Hematopoietic multipotent progenitor cell treated with erythropoietin and hydrocortisone succinate and interleukin-3 and kit ligand, for 4 days (in vitro differentiated cells): ENCODE measurements around the gene PPIE.
A peak's percentile ranks its signal among the peaks of the same experiment; 100 is the strongest.
"Not testable (repeated sequence)": the region's sequence is repeated elsewhere in the genome, so short reads cannot be mapped to it uniquely, and the experiment has no call there.

Experiments used
- DNase-seq: peaks from one replicate; pipeline ENCODE4 v3.0.0-alpha.2; 2015

The PPIE gene

GRCh38 chr1:39779821-39780220 is 41.1 kb downstream of the PPIE start:
- DNase-seq, result no peak

- DNase-seq, result no peak
These were observed 42.6 kb downstream of the PPIE start for GRCh38 chr1:39781349-39781715.

GRCh38 chr1:39782103-39782502 is 43.4 kb downstream of the PPIE start:
- no peak for DNase-seq

- not testable (repeated sequence) for DNase-seq
These were observed 44.0 kb downstream of the PPIE start for GRCh38 chr1:39782685-39783084.

GRCh38 chr1:39786303-39787107 is 47.8 kb downstream of the PPIE start:
- not testable (repeated sequence) for DNase-seq

GRCh38 chr1:39787108-39787375 is 48.4 kb downstream of the PPIE start:
- not testable (repeated sequence) for DNase-seq

- no peak for DNase-seq
These were observed 48.8 kb downstream of the PPIE start for GRCh38 chr1:39787468-39787867.

GRCh38 chr1:39787964-39788363 is 49.3 kb downstream of the PPIE start:
- DNase-seq, result not testable (repeated sequence)

GRCh38 chr1:39788426-39788757 is 49.7 kb downstream of the PPIE start:
- no peak for DNase-seq

GRCh38 chr1:39788758-39789570 is 50.3 kb downstream of the PPIE start, which contains the start of gene BMP8B:
TSS of gene BMP8B (minus strand) at chr1:39788865. CDS start at chr1:39788485, 380 bp downstream.
- DNase-seq, result peak; percentile 77

- no peak for DNase-seq
These were observed 51.0 kb downstream of the PPIE start for GRCh38 chr1:39789571-39790110.

GRCh38 chr1:39791838-39792237 is 53.2 kb downstream of the PPIE start:
- DNase-seq, result no peak

GRCh38 chr1:39795651-39796050 is 57.0 kb downstream of the PPIE start:
- no peak for DNase-seq

GRCh38 chr1:39798859-39799769 is 60.4 kb downstream of the PPIE start:
- peak; percentile 97 for DNase-seq

- peak; percentile 73 for DNase-seq
These were observed 61.2 kb downstream of the PPIE start for GRCh38 chr1:39799770-39800470.

- no peak for DNase-seq
These were observed 61.8 kb downstream of the PPIE start for GRCh38 chr1:39800471-39800835.

GRCh38 chr1:39802496-39803260 is 64.0 kb downstream of the PPIE start:
- DNase-seq, result no peak

- no peak for DNase-seq
These were observed 66.7 kb downstream of the PPIE start for GRCh38 chr1:39805385-39805784.

- no peak for DNase-seq
These were observed 70.3 kb downstream of the PPIE start for GRCh38 chr1:39808784-39809517.

GRCh38 chr1:39812913-39813312 is 74.2 kb downstream of the PPIE start:
- no peak for DNase-seq
